Spleen (tissue), 3 donors: Measurements from ENCODE around the gene CR1.

Experiments
- POLR2A ChIP-seq, 3 donors: fragments of 450-650 bp; IDR thresholded peaks; one replicate each; pipeline ENCODE4 v1.5.1; 2017; ENCODE audit warnings: antibody characterized with exemption in 3 of 3, mild to moderate bottlenecking in 1 of 3
- POLR2AphosphoS5 ChIP-seq, 3 donors: sonication (generic); formaldehyde crosslinking; IDR thresholded peaks; one replicate each; pipeline ENCODE4 v1.5.1; 2017; ENCODE audit warnings: antibody characterized with exemption in 3 of 3

GRCh38 chr1:207463571-207463970 is 32.4 kb upstream of the CR1 start:
- TF ChIP-seq POLR2AphosphoS5 (IDR thresholded peaks at IDR 0.05) (no peak), POLR2A (IDR thresholded peaks at IDR 0.05) (no peak)
